Measurements from ENCODE around the gene ZC3H13.
"Not testable (repeated sequence)": the region's sequence is repeated elsewhere in the genome, so short reads cannot be mapped to it uniquely, and the experiment has no call there.

The ZC3H13 gene

GRCh38 chr13:46006688-46007452 is 45.7 kb downstream of the ZC3H13 start:
- no peak for DNase-seq

- DNase-seq = no peak
These were observed 48.1 kb downstream of the ZC3H13 start for GRCh38 chr13:46004491-46004890.

GRCh38 chr13:45996631-45997030 is 55.9 kb downstream of the ZC3H13 start:
- no peak for DNase-seq

- DNase-seq = no peak
These were observed 57.3 kb downstream of the ZC3H13 start for GRCh38 chr13:45995245-45995644.

GRCh38 chr13:45994752-45995151 is 57.8 kb downstream of the ZC3H13 start:
- no peak for DNase-seq

GRCh38 chr13:45989607-45990006 is 62.9 kb downstream of the ZC3H13 start:
- no peak for DNase-seq

- not testable (repeated sequence) for DNase-seq
These were observed 71.4 kb downstream of the ZC3H13 start for GRCh38 chr13:45981127-45981526.

- no peak for DNase-seq
These were observed 77.2 kb downstream of the ZC3H13 start for GRCh38 chr13:45975337-45975736.

GRCh38 chr13:45974500-45974899 is 78.0 kb downstream of the ZC3H13 start:
- DNase-seq = no peak

- DNase-seq = no peak
These were observed 85.0 kb downstream of the ZC3H13 start for GRCh38 chr13:45967589-45967988.

- DNase-seq = no peak
These were observed 85.8 kb downstream of the ZC3H13 start for GRCh38 chr13:45966715-45967114.

GRCh38 chr13:45961468-45961867 is 91.1 kb downstream of the ZC3H13 start:
- no peak for DNase-seq

- no peak for DNase-seq
These were observed 97.4 kb downstream of the ZC3H13 start for GRCh38 chr13:45954836-45955800.

GRCh38 chr13:45953082-45953481 is 99.5 kb downstream of the ZC3H13 start:
- DNase-seq = no peak

- no peak for DNase-seq
These were observed 100.8 kb downstream of the ZC3H13 start for GRCh38 chr13:45951724-45952123.

GRCh38 chr13:45951166-45951565 is 101.4 kb downstream of the ZC3H13 start:
- no peak for DNase-seq

GRCh38 chr13:45950386-45951000 is 102.1 kb downstream of the ZC3H13 start:
- DNase-seq = no peak

- no peak for DNase-seq
These were observed 103.4 kb downstream of the ZC3H13 start for GRCh38 chr13:45949161-45949560.

- no peak for DNase-seq
These were observed 108.6 kb downstream of the ZC3H13 start for GRCh38 chr13:45943965-45944364.

- no peak for DNase-seq
These were observed 109.4 kb downstream of the ZC3H13 start for GRCh38 chr13:45943120-45943519.

- DNase-seq = no peak
These were observed 111.3 kb downstream of the ZC3H13 start for GRCh38 chr13:45941261-45941660.

GRCh38 chr13:45940061-45940460 is 112.5 kb downstream of the ZC3H13 start:
- DNase-seq = no peak

GRCh38 chr13:45936621-45937020 is 115.9 kb downstream of the ZC3H13 start:
- DNase-seq = no peak

Measured in NCI-H1417 treated with DMSO at 0.1 percent for 48 hours (cell line).